Stomach smooth muscle (tissue), 2 donors: ENCODE data around the gene TRAF3IP1.
"Not testable (repeated sequence)": the region's sequence is repeated elsewhere in the genome, so short reads cannot be mapped to it uniquely, and the experiment has no call there.

Experiments
- H3K27ac ChIP-seq: one replicate; pipeline ENCODE4 v1.7.0; 2013; ENCODE audit warnings: mild to moderate bottlenecking, low read length, inconsistent platforms
- H3K27me3 ChIP-seq, 2 donors: one replicate each; pipeline ENCODE4 v1.7.0; 2013; ENCODE audit warnings: low read length in 2 of 2; ENCODE audit not compliant: insufficient read depth in 2 of 2, control insufficient read depth in 1 of 2
- H3K36me3 ChIP-seq, 2 donors: one replicate each; pipeline ENCODE4 v1.7.0; 2013; ENCODE audit warnings: low read length in 2 of 2; ENCODE audit not compliant: control insufficient read depth in 2 of 2, insufficient read depth in 2 of 2
- H3K4me1 ChIP-seq: one replicate; pipeline ENCODE4 v1.7.0; 2013; ENCODE audit warnings: low read length; ENCODE audit not compliant: control insufficient read depth, insufficient read depth
- H3K4me3 ChIP-seq, 2 donors: one replicate each; pipeline ENCODE4 v1.7.0; 2013; ENCODE audit warnings: low read length in 2 of 2
- H3K9ac ChIP-seq, 2 donors: one replicate each; pipeline ENCODE4 v1.7.0; 2013; ENCODE audit warnings: low read length in 2 of 2, mild to moderate bottlenecking in 1 of 2
- H3K9me3 ChIP-seq, 2 donors: one replicate each; pipeline ENCODE4 v1.7.0; 2013; ENCODE audit warnings: low read length in 2 of 2; ENCODE audit not compliant: control insufficient read depth in 2 of 2
- donor health status: healthy.
- donor health status: Pancreatic carcinoma.

TRAF3IP1 gene

GRCh38 chr2:238370094-238370822, 49.9 kb downstream of the TRAF3IP1 start:
- Histone ChIP-seq H3K9me3 (no peaks in the 10 kb centered on the region), H3K36me3 (peaks cover 0 to 2% of the 10 kb centered on the region in 2 donors), H3K4me1 (peaks cover 8% of the 10 kb centered on the region), H3K27ac (no peak overlapping the region), H3K4me3 (no peak overlapping the region), H3K27me3 (no peaks in the 10 kb centered on the region), H3K9ac (no peak overlapping the region)

GRCh38 chr2:238370823-238371372, 50.6 kb downstream of the TRAF3IP1 start:
- Histone ChIP-seq H3K9me3 (no peaks in the 10 kb centered on the region), H3K4me1 (peaks cover 8% of the 10 kb centered on the region), H3K27ac (no peak overlapping the region), H3K36me3 (peaks cover 0 to 2% of the 10 kb centered on the region in 2 donors), H3K4me3 (no peak overlapping the region), H3K27me3 (no peaks in the 10 kb centered on the region), H3K9ac (no peak overlapping the region)

DNA sequence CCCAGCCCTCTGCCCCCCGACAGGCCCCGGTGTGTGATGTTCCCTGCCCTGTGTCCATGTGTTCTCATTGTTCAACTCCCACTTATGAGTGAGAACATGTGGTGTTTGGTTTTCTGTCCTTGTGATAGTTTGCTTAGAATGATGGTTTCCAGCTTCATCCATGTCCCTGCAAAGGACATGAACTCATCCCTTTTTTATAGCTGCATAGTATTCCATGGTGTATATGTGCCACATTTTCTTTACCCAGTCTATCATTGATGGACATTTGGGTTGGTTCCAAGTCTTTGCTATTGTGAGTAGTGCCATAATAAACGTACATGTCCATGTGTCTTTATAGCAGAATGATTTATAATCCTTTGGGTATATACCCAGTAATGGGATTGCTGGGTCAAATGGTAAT, 52.0 kb downstream of the TRAF3IP1 start:
- not testable (repeated sequence) for H3K36me3 ChIP-seq, H3K4me1 ChIP-seq, H3K27ac ChIP-seq, H3K4me3 ChIP-seq, H3K9ac ChIP-seq, H3K9me3 ChIP-seq, H3K27me3 ChIP-seq

DNA sequence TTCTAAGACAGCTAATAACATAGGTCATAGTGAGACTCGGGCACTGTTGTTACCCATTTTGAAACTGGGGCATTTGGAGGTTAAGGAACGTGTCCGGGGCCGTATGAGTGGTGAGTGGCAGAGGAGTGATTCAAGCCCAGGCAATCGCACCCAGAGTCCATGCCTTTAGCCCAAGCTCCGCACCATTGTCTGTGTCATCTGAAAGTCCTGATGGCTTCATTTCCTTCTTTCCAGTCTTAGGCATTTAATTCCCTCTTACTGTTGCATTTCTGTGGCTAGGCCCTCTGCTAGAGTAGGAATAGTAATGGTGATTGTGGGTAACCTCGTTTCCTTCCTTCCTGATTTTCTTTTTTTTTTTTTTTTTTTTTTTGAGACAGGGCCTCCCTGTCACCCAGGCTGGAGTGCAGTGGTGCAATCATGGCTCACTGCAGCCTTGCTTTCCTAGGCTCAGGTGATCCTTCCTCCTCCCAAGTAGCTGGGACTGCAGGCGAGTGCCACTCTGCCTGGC, 56.6 kb downstream of the TRAF3IP1 start:
- H3K36me3 ChIP-seq = peaks cover 0 to 5% of the 10 kb centered on the region in 2 donors
- H3K9ac ChIP-seq = no peak overlapping the region
- H3K27ac ChIP-seq = no peak overlapping the region
- H3K9me3 ChIP-seq = no peaks in the 10 kb centered on the region
- peaks cover 6% of the 10 kb centered on the region for H3K4me1 ChIP-seq
- H3K27me3 ChIP-seq = no peaks in the 10 kb centered on the region
- H3K4me3 ChIP-seq = no peak overlapping the region

GRCh38 chr2:238378230-238379095, 58.1 kb downstream of the TRAF3IP1 start:
- Histone ChIP-seq H3K27ac (no peak overlapping the region), H3K9ac (no peak overlapping the region), H3K4me1 (peaks cover 6% of the 10 kb centered on the region), H3K27me3 (no peaks in the 10 kb centered on the region), H3K36me3 (peaks cover 2 to 9% of the 10 kb centered on the region in 2 donors), H3K4me3 (no peak overlapping the region), H3K9me3 (no peaks in the 10 kb centered on the region)

DNA sequence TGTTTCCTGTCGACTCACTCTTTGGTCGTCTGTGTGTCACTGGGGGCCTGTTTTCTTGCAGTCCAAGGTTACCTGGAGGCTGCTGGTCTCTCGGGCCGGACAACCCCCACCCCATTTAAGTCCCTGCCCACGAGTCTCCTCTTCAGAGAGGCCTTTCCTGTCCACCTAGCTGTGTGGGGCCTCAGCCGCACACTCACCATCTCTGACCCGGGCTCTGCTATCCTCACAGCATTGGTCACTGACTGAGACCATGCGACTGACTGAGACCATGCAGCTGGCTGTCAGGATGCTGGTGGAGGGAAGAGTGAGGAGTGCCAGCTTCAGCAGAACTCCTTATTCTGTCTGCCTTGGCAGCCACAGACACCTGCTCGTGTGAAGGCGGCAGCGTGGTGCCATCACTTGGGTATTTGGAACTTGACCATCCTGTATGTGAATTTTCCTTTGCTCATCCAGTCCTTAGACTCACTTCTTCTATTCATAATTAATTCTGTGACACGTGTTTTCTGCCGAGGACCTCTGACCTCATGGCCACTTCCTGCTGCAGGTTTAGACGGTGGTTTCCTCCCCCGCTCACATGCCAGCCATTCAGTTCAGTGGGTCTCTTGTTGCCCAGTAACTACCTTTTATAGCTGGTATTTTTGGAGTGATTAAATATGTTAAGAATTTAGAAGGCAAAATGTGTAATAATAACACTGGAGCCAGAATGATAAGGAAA, 58.9 kb downstream of the TRAF3IP1 start:
- Histone ChIP-seq H3K9me3 (no peaks in the 10 kb centered on the region), H3K4me3 (no peak overlapping the region), H3K27ac (no peak overlapping the region), H3K36me3 (peaks cover 2 to 9% of the 10 kb centered on the region in 2 donors), H3K4me1 (peaks cover 6% of the 10 kb centered on the region), H3K27me3 (no peaks in the 10 kb centered on the region), H3K9ac (no peak overlapping the region)

GRCh38 chr2:238380336-238380735, 60.0 kb downstream of the TRAF3IP1 start:
- Histone ChIP-seq H3K27ac (no peak overlapping the region), H3K9me3 (no peaks in the 10 kb centered on the region), H3K27me3 (no peaks in the 10 kb centered on the region), H3K4me1 (peaks cover 6% of the 10 kb centered on the region), H3K36me3 (peaks cover 2 to 9% of the 10 kb centered on the region in 2 donors), H3K4me3 (no peak overlapping the region), H3K9ac (no peak overlapping the region)

DNA sequence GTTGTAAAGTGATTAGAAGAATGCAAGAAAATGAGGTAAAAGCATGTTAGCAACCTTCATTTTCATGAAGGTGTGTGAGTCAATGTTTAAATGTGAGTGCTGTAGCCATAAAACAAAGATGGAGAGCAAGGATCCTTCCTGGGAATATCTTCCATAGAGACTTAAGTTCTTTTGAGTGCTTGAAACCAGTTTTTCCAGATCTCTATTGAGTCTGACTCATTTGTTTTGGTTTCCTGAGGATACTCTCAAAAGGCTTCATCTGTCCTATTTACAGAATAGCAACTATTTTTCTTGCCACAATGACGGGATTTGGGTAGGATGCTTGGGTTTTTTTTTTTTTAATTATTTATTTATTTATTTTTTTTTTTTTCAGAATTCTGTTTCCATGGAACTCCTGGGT, 60.5 kb downstream of the TRAF3IP1 start:
- H3K9me3 ChIP-seq = no peaks in the 10 kb centered on the region
- no peak overlapping the region for H3K9ac ChIP-seq
- H3K4me3 ChIP-seq = no peak overlapping the region
- H3K36me3 ChIP-seq = peaks cover 2 to 9% of the 10 kb centered on the region in 2 donors
- H3K4me1 ChIP-seq = peaks cover 6% of the 10 kb centered on the region
- no peak overlapping the region for H3K27ac ChIP-seq
- no peaks in the 10 kb centered on the region for H3K27me3 ChIP-seq

DNA sequence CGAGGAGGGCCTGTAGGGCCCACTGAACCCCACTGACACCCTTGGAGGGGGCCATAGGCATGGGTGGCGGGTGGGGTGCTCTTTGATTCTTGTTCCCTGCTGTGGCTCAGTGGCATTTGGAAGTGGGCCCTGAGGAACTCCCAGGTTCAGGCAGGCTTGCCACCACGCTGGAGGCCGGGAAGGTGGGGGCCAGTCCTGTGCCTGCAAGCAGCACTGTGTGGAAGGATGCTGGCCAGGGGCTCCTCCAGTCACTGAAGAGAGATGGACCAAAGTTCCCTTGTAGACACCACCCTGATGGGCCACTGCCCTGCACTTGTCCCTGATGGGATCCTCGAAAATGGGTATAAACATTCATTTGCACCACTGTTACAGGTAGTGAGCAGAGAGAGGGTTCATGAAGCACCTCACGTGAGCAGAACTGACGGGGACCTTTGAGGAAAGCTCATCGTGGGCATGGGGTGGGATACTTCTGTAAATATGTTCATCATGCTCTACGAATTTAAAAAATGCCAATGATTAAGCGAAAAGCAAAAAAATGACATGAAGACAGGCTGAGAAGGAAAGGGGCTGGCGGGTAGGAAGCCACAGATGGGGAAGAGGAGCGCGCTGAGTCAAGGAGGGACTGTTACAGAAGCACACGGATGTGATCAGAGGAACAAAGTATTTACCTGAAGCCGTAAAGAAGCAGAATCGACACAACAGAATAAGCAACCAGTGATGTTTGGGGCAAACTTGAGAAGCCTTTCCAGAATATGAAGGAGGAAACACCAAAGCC, 61.2 kb downstream of the TRAF3IP1 start:
- Histone ChIP-seq H3K4me3 (no peak overlapping the region), H3K4me1 (peaks cover 6% of the 10 kb centered on the region), H3K27ac (no peak overlapping the region), H3K27me3 (no peaks in the 10 kb centered on the region), H3K9ac (no peak overlapping the region), H3K9me3 (no peaks in the 10 kb centered on the region), H3K36me3 (peaks cover 2 to 9% of the 10 kb centered on the region in 2 donors)

DNA sequence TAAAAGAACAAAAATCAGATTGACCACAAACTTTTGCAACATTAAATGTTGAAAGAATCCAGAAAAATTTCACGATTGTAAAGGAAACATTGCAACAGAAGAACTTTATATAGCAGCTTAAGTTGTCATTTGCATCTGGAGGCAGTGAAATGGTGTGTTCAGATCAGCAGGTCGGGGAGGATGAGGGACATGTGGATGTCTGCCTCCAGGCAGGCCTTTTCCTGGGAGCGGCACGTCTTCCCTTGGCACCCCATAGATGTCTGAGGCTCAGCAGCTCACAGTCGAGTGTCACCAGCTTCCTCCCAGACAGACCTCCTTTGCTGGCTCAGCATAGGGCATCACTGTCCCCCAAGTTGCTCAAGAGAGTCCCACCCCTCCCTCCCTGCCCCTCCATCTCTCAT, 62.1 kb downstream of the TRAF3IP1 start:
- Histone ChIP-seq H3K4me1 (peaks cover 6% of the 10 kb centered on the region), H3K27me3 (no peaks in the 10 kb centered on the region), H3K4me3 (no peak overlapping the region), H3K9ac (no peak overlapping the region), H3K9me3 (no peaks in the 10 kb centered on the region), H3K36me3 (peaks cover 2 to 9% of the 10 kb centered on the region in 2 donors), H3K27ac (no peak overlapping the region)
